Suprapubic skin (tissue), 4 donors: ENCODE measurements around the gene KNTC1. TPM values are rescaled to one million over a fixed set of nuclear protein-coding genes. Genes with fewer than 3 reads are reported as not detected.
"Not testable (repeated sequence)": the region's sequence is repeated elsewhere in the genome, so short reads cannot be mapped to it uniquely, and the experiment has no call there.

ENCODE experiments used
- DNase-seq, 2 donors: peaks; one replicate each; pipeline ENCODE4 v3.0.0-alpha.2; 2019; ENCODE audit warnings: low spot score in 2 of 2
- H3K27ac ChIP-seq: fragments of 200-600 bp; sonication (generic); one replicate; pipeline ENCODE4 v1.5.1; 2019
- H3K27me3 ChIP-seq: fragments of 200-600 bp; sonication (generic); one replicate; pipeline ENCODE4 v1.5.1; 2019
- H3K36me3 ChIP-seq: fragments of 200-600 bp; sonication (generic); one replicate; pipeline ENCODE4 v1.5.1; 2019
- H3K4me1 ChIP-seq: fragments of 200-600 bp; sonication (generic); one replicate; pipeline ENCODE4 v1.5.1; 2019
- H3K4me3 ChIP-seq: fragments of 200-600 bp; sonication (generic); one replicate; pipeline ENCODE4 v1.5.1; 2019; ENCODE audit warnings: mild to moderate bottlenecking
- H3K9me3 ChIP-seq: fragments of 200-600 bp; sonication (generic); one replicate; pipeline ENCODE4 v1.5.1; 2019
- CTCF ChIP-seq, 2 donors: fragments of 200-600 bp in 1 of 2; fragments of 450-650 bp in 1 of 2; sonication (generic) in 1 of 2; IDR thresholded peaks; one replicate each; pipeline ENCODE4 v1.5.1; 2016 to 2019; ENCODE audit warnings: antibody characterized with exemption in 2 of 2, mild to moderate bottlenecking in 1 of 2, moderate library complexity in 1 of 2
- EP300 ChIP-seq: sonication (generic); formaldehyde crosslinking; IDR thresholded peaks from one replicate; pipeline ENCODE4 v1.6.1; 2017; ENCODE audit warnings: antibody characterized with exemption
- POLR2A ChIP-seq, 2 donors: fragments of 450-650 bp; IDR thresholded peaks; one replicate each; pipeline ENCODE4 v1.6.1; 2017; ENCODE audit warnings: antibody characterized with exemption in 2 of 2, mild to moderate bottlenecking in 2 of 2, moderate library complexity in 2 of 2
- POLR2AphosphoS5 ChIP-seq, 3 donors: sonication (generic); formaldehyde crosslinking; IDR thresholded peaks; one replicate each; pipeline ENCODE4 v1.6.1; 2017; ENCODE audit warnings: antibody characterized with exemption in 3 of 3
- WGBS: methylation state at CpG from one replicate; pipeline ENCODE4 v1.1.5; 2018; 5-methylcytosine and 5-hydroxymethylcytosine counted together
- total RNA-seq, 4 donors: library from RNA; depleted of rRNA; stranded (reverse); fragments of >200 nt; gene quantifications; one replicate each; pipeline ENCODE4 v1.1.0, GENCODE V29; 2016

The KNTC1 gene
- total RNA-seq, 4 donors from 2014 or later, result 8.6 to 44.4 (median 13.2) TPM

- peaks cover 49% of the 10 kb centered on the region for H3K36me3 ChIP-seq
- TF ChIP-seq POLR2A (IDR thresholded peaks at IDR 0.05) (no peak), POLR2AphosphoS5 (IDR thresholded peaks at IDR 0.05) (no peak), CTCF (IDR thresholded peaks at IDR 0.05) (no peak), EP300 (no peak)
Measured at GRCh38 chr12:122547330-122547729, 20.3 kb downstream of the KNTC1 start.

GRCh38 chr12:122558745-122559641, 31.9 kb downstream of the KNTC1 start:
- H3K4me1 ChIP-seq, result no peaks in the 10 kb centered on the region
- TF ChIP-seq EP300 (no peak), POLR2A (IDR thresholded peaks at IDR 0.05) (no peak), POLR2AphosphoS5 (IDR thresholded peaks at IDR 0.05) (no peak), CTCF (IDR thresholded peaks at IDR 0.05) (no peak)
- no peaks in the 10 kb centered on the region for H3K27me3 ChIP-seq
- 98% methylated on average over 16 of the region's 16 CpGs for WGBS
- H3K9me3 ChIP-seq, result no peaks in the 10 kb centered on the region
- peaks cover 47% of the 10 kb centered on the region for H3K36me3 ChIP-seq
- H3K4me3 ChIP-seq, result no peak overlapping the region
- no peak for DNase-seq
- H3K27ac ChIP-seq, result no peak overlapping the region

More at GRCh38 chr12:122547330-122547729, 20.3 kb downstream of the KNTC1 start:
- Histone ChIP-seq H3K4me3 (no peak overlapping the region), H3K27me3 (no peaks in the 10 kb centered on the region), H3K27ac (no peak overlapping the region), H3K4me1 (no peaks in the 10 kb centered on the region), H3K9me3 (no peaks in the 10 kb centered on the region)
- WGBS, result 87% methylated on average over 5 of the region's 5 CpGs
- DNase-seq, result no peak

- Histone ChIP-seq H3K9me3 (no peaks in the 10 kb centered on the region), H3K27me3 (no peaks in the 10 kb centered on the region), H3K4me1 (no peaks in the 10 kb centered on the region), H3K4me3 (no peak overlapping the region), H3K27ac (no peak overlapping the region), H3K36me3 (peaks cover 53% of the 10 kb centered on the region)
- no peak for DNase-seq
- TF ChIP-seq POLR2AphosphoS5 (IDR thresholded peaks at IDR 0.05) (no peak), POLR2A (IDR thresholded peaks at IDR 0.05) (no peak), CTCF (IDR thresholded peaks at IDR 0.05) (no peak)
- whole genome bisulfite sequencing, result 100% methylated on average over 3 of the region's 3 CpGs
Measured at GRCh38 chr12:122560138-122560537, 33.1 kb downstream of the KNTC1 start.

- 97% methylated on average over 4 of the region's 4 CpGs for WGBS
- Histone ChIP-seq H3K9me3 (no peaks in the 10 kb centered on the region), H3K27ac (no peak overlapping the region), H3K36me3 (peaks cover 34% of the 10 kb centered on the region), H3K4me1 (no peaks in the 10 kb centered on the region), H3K27me3 (no peaks in the 10 kb centered on the region), H3K4me3 (no peak overlapping the region)
- DNase-seq, result no peak
- TF ChIP-seq CTCF (IDR thresholded peaks at IDR 0.05) (no peak), EP300 (no peak), POLR2AphosphoS5 (IDR thresholded peaks at IDR 0.05) (no peak), POLR2A (IDR thresholded peaks at IDR 0.05) (no peak)
Measured at GRCh38 chr12:122563361-122563760, 36.3 kb downstream of the KNTC1 start.

- not testable (repeated sequence) for H3K27ac ChIP-seq, H3K4me3 ChIP-seq, H3K4me1 ChIP-seq, H3K27me3 ChIP-seq, DNase-seq, H3K9me3 ChIP-seq
- H3K36me3 ChIP-seq, result peaks cover 39% of the 10 kb centered on the region
- WGBS, result 98% methylated on average over 5 of the region's 5 CpGs
Measured at GRCh38 chr12:122566816-122567215, 39.8 kb downstream of the KNTC1 start.
